HL-60 (cell line): ENCODE measurements around the gene B3GAT2.
A peak's percentile ranks its signal among the peaks of the same experiment; 100 is the strongest.

Experiments used
- DNase-seq, 2 experiments: peaks; one replicate each; pipeline ENCODE4 v3.0.0-alpha.2; 2010 to 2020; ENCODE audit warnings: low read depth in 1 of 2, low spot score in 1 of 2
- H3K27ac ChIP-seq: fragments of 250-450 bp; sonication (Bioruptor Pico); replicated peaks from 2 replicates; pipeline ENCODE4 v1.5.1; 2020; ENCODE audit warnings: mild to moderate bottlenecking, moderate library complexity
- H3K27me3 ChIP-seq: fragments of 250-450 bp; sonication (Bioruptor Pico); 2 replicates; pipeline ENCODE4 v1.5.1; 2021; ENCODE audit warnings: mild to moderate bottlenecking, moderate library complexity; ENCODE audit not compliant: insufficient read depth, poor library complexity, severe bottlenecking
- H3K4me3 ChIP-seq: replicated peaks from 2 replicates; pipeline ENCODE4 v1.5.1; 2011; ENCODE audit warnings: mild to moderate bottlenecking, control low read depth, low read length; ENCODE audit not compliant: insufficient read depth
- GABPA ChIP-seq: IDR thresholded peaks from 2 replicates; pipeline ENCODE4 v1.6.1; 2012; ENCODE audit warnings: low read depth
- POLR2AphosphoS5 ChIP-seq: IDR thresholded peaks from 2 replicates; pipeline ENCODE4 v1.6.1; 2012; ENCODE audit warnings: low read depth
- SPI1 ChIP-seq: IDR thresholded peaks from 2 replicates; pipeline ENCODE4 v1.6.1; 2012; ENCODE audit warnings: low read depth, mild to moderate bottlenecking, borderline replicate concordance
- TF ChIP-seq, protein P1 (sequence below): IDR thresholded peaks from 2 replicates; pipeline ENCODE4 v1.6.1; 2012; ENCODE audit warnings: low read depth; ENCODE audit not compliant: insufficient replicate concordance
- TF ChIP-seq, protein P2 (sequence below): IDR thresholded peaks from one replicate; pipeline ENCODE4 v1.5.1; 2011; ENCODE audit warnings: low read length, control low read depth, inconsistent platforms; ENCODE audit not compliant: insufficient read depth

The B3GAT2 gene

DNA sequence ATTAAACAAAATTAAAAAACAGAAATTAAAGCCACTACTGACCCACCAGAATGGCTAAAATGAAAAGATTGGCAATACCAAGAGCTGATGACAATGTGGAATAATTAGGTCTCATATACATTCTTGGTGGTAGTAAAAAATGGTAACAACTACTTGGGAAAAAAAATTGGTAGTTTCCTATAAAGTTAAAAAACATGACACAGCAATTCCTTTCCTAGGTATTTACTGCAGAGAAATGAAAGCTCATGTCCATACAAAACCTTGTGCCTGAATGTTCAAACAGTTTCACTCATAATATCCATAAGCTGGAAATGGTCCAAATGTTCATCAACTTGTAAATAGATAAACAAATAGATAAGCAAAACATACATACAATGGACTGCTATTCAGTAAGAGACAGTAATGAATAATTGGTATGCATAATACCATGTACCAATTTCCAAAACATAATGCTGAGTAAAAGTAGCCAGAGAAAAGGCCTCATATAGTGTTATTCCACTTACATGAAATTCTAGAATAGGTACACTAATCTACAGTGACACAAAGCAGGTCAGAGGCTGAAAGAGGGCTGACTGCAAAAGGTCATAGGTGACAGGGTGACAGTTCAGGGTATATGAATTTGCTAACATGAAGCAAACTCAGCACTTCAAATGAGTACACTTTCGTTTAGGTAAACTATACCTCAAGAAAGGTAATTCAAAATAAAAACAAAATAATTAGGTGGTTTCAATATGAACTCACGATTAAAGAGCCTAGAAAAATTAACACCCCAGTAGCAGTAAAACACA, 53.0 kb downstream of the B3GAT2 start:
- H3K27ac ChIP-seq: no peak overlapping the region
- no peak overlapping the region for H3K4me3 ChIP-seq
- no peak for DNase-seq
- peaks cover 2% of the 10 kb centered on the region for H3K27me3 ChIP-seq
- TF ChIP-seq, protein P1, sequence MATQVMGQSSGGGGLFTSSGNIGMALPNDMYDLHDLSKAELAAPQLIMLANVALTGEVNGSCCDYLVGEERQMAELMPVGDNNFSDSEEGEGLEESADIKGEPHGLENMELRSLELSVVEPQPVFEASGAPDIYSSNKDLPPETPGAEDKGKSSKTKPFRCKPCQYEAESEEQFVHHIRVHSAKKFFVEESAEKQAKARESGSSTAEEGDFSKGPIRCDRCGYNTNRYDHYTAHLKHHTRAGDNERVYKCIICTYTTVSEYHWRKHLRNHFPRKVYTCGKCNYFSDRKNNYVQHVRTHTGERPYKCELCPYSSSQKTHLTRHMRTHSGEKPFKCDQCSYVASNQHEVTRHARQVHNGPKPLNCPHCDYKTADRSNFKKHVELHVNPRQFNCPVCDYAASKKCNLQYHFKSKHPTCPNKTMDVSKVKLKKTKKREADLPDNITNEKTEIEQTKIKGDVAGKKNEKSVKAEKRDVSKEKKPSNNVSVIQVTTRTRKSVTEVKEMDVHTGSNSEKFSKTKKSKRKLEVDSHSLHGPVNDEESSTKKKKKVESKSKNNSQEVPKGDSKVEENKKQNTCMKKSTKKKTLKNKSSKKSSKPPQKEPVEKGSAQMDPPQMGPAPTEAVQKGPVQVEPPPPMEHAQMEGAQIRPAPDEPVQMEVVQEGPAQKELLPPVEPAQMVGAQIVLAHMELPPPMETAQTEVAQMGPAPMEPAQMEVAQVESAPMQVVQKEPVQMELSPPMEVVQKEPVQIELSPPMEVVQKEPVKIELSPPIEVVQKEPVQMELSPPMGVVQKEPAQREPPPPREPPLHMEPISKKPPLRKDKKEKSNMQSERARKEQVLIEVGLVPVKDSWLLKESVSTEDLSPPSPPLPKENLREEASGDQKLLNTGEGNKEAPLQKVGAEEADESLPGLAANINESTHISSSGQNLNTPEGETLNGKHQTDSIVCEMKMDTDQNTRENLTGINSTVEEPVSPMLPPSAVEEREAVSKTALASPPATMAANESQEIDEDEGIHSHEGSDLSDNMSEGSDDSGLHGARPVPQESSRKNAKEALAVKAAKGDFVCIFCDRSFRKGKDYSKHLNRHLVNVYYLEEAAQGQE: no peak
- no peak for TF ChIP-seq GABPA
- TF ChIP-seq, protein P2, sequence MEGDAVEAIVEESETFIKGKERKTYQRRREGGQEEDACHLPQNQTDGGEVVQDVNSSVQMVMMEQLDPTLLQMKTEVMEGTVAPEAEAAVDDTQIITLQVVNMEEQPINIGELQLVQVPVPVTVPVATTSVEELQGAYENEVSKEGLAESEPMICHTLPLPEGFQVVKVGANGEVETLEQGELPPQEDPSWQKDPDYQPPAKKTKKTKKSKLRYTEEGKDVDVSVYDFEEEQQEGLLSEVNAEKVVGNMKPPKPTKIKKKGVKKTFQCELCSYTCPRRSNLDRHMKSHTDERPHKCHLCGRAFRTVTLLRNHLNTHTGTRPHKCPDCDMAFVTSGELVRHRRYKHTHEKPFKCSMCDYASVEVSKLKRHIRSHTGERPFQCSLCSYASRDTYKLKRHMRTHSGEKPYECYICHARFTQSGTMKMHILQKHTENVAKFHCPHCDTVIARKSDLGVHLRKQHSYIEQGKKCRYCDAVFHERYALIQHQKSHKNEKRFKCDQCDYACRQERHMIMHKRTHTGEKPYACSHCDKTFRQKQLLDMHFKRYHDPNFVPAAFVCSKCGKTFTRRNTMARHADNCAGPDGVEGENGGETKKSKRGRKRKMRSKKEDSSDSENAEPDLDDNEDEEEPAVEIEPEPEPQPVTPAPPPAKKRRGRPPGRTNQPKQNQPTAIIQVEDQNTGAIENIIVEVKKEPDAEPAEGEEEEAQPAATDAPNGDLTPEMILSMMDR: no peak
- TF ChIP-seq POLR2AphosphoS5: no peak
- TF ChIP-seq SPI1: no peak

DNA sequence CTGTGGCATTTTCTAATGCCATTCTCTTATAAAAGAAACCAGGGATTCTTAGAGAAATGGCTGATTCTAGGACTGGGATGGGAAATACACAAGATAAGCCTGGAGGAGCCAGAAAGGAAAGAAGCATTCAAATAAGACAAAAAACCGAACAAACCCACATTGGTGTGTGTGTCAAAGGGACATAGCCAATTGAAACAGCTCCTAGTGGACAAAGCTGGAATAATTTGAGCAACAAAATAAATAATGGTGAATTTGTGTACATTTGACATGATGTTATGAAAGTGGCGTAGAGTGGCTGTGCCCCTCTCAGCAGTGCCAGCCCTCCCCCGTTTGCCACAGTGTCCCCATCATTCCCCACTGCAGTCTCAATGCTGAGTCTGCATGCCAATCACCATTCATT, 55.5 kb downstream of the B3GAT2 start:
- H3K27ac ChIP-seq: no peak overlapping the region
- no peak for DNase-seq
- H3K4me3 ChIP-seq: no peak overlapping the region
- TF ChIP-seq, protein P2: peak; percentile 3
- TF ChIP-seq, protein P1: no peak
- peaks cover 4% of the 10 kb centered on the region for H3K27me3 ChIP-seq

DNA sequence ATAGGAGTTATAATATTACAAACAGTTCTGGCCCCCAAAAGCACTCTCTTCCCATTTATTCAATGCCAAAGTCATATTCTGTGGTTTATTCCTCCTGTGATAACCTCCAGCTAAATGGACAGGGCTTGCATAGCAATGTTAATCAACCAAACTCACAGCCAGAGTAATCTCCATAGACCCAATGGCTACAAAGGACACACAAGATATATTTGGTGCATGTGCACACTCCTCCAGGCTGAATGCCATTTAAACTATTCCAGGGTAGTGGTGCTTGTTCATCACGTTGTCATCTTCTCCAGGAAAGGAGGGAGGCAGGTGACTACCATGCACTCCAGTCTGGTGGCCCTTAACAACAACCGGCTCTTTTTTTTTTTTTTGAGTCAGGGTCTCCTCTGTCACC, 56.8 kb downstream of the B3GAT2 start:
- TF ChIP-seq, protein P2: no peak
- TF ChIP-seq SPI1 (no peak), GABPA (no peak), POLR2AphosphoS5 (no peak)
- TF ChIP-seq, protein P1: no peak
- no peak overlapping the region for H3K4me3 ChIP-seq
- H3K27ac ChIP-seq: no peak overlapping the region
- H3K27me3 ChIP-seq: peaks cover 3% of the 10 kb centered on the region
- no peak for DNase-seq
